Spleen (tissue), 11 donors: ENCODE measurements around the gene SRSF5. TPM values are rescaled to one million over a fixed set of nuclear protein-coding genes. Genes with fewer than 3 reads are reported as not detected.
A peak's percentile ranks its signal among the peaks of the same experiment; 100 is the strongest.

Experiments
- DNase-seq: peaks from one replicate; pipeline ENCODE4 v3.0.0-alpha.2; 2020
- H3K27ac ChIP-seq, 8 donors: fragments of 200-600 bp; sonication (generic) in 7 of 8; 1 replicate in 4 of 8; 2 replicates in 4 of 8; pipeline versions ENCODE4 v1.5.0 to v1.8.0; 2016 to 2021; ENCODE audit warnings: inconsistent platforms in 4 of 8, mild to moderate bottlenecking in 4 of 8, moderate library complexity in 1 of 8
- H3K27me3 ChIP-seq, 7 donors: fragments of 200-600 bp; sonication (generic) in 6 of 7; replicated peaks in 1 of 7; 1 replicate in 4 of 7; 2 replicates in 3 of 7; pipeline versions ENCODE4 v1.5.0 to v1.8.0; 2016 to 2021; ENCODE audit warnings: inconsistent platforms in 3 of 7, mild to moderate bottlenecking in 1 of 7
- H3K36me3 ChIP-seq, 6 donors: fragments of 200-600 bp; sonication (generic) in 5 of 6; 1 replicate in 4 of 6; 2 replicates in 2 of 6; pipeline versions ENCODE4 v1.5.0 to v1.8.0; 2016 to 2021; ENCODE audit warnings: inconsistent platforms in 2 of 6
- H3K4me1 ChIP-seq, 6 donors: fragments of 200-600 bp; sonication (generic) in 5 of 6; 1 replicate in 3 of 6; 2 replicates in 3 of 6; pipeline versions ENCODE4 v1.5.0 to v1.8.0; 2016 to 2021; ENCODE audit warnings: inconsistent platforms in 3 of 6
- H3K4me3 ChIP-seq, 8 donors: fragments of 200-600 bp; sonication (generic) in 7 of 8; 1 replicate in 4 of 8; 2 replicates in 4 of 8; pipeline versions ENCODE4 v1.5.0 to v1.8.0; 2016 to 2021; ENCODE audit warnings: inconsistent platforms in 4 of 8, mild to moderate bottlenecking in 4 of 8, moderate library complexity in 2 of 8
- H3K9me3 ChIP-seq, 8 donors: fragments of 200-600 bp; sonication (generic) in 7 of 8; 1 replicate in 4 of 8; 2 replicates in 4 of 8; pipeline versions ENCODE4 v1.5.0 to v1.8.0; 2016 to 2021; ENCODE audit warnings: inconsistent platforms in 4 of 8
- CTCF ChIP-seq, 11 experiments: fragments of 200-600 bp in 7 of 11; fragments of 450-650 bp in 4 of 11; sonication (generic) in 4 of 11; IDR thresholded peaks in 8 of 11; conservative IDR thresholded peaks in 3 of 11; 1 replicate in 7 of 11; 2 replicates in 4 of 11; pipeline versions ENCODE4 v1.4.0 to v1.8.0; 2016 to 2021; ENCODE audit warnings: antibody characterized with exemption in 11 of 11, inconsistent platforms in 4 of 11, mild to moderate bottlenecking in 1 of 11
- POLR2A ChIP-seq, 3 donors: fragments of 450-650 bp; IDR thresholded peaks; one replicate each; pipeline ENCODE4 v1.5.1; 2017; ENCODE audit warnings: antibody characterized with exemption in 3 of 3, mild to moderate bottlenecking in 1 of 3
- POLR2AphosphoS5 ChIP-seq, 3 donors: sonication (generic); formaldehyde crosslinking; IDR thresholded peaks; one replicate each; pipeline ENCODE4 v1.5.1; 2017; ENCODE audit warnings: antibody characterized with exemption in 3 of 3
- WGBS, 5 donors: extraction: QIAGEN DNeasy Blood & Tissue Kit in 3 of 5; methylation state at CpG; one replicate each; pipeline versions ENCODE4 v1.1.5 to v1.1.7; 2013 to 2018; 5-methylcytosine and 5-hydroxymethylcytosine counted together
- intact Hi-C: fragments of 100-400 bp; cut with DNase I; formaldehyde crosslinking; loops from one replicate; pipeline ENCODE4 v1.15.0; 2023; ENCODE audit warnings: low total_unique reads
- polyA plus RNA-seq, 3 donors: library from polyadenylated mRNA; stranded (reverse); fragments of 200-250 nt; gene quantifications; one replicate each; pipeline ENCODE4 v1.2.1, GENCODE V29; 2013
- total RNA-seq, 7 donors: library from RNA; depleted of rRNA in 3 of 7; stranded (reverse); fragments of >200 nt in 3 of 7; fragmentation: NEBNext Ultra II Directional in 4 of 7; extraction: Animal tissue kit (Norgen Biotek cat#: 25700) in 4 of 7; gene quantifications; one replicate each; pipeline versions ENCODE4 v1.1.0 to v1.2.1, GENCODE V29; 2016 to 2021
- donor health status: healthy with polysubstance abuse.
- donor health status: DM: no; HTN: no; CAD: no; lungs with moderate emphysema.
- donor health status: DM: no; HTN: no; CAD: no.
- donor health status: Bipolar disorder and iron deficiency.
- donor health status: healthy.
- donor health status: DM: no; HTN: no; CAD: no.
- donor health status: DM: yes; HTN: yes; CAD: no.

Gene SRSF5
- total and polyA plus RNA-seq, 10 donors = 366 to 612 (median 483) TPM

- TF ChIP-seq CTCF (IDR thresholded peaks at IDR 0.05 in 8 of 11, conservative IDR thresholded peaks at IDR 0.05 in 3 of 11) (no peak), POLR2AphosphoS5 (IDR thresholded peaks at IDR 0.05) (no peak), POLR2A (IDR thresholded peaks at IDR 0.05) (no peak)
- no peak for DNase-seq
- H3K36me3 ChIP-seq = no peaks in the 10 kb centered on the region
- intact Hi-C loops = no loop called here
- no peak overlapping the region for H3K4me3 ChIP-seq
- H3K9me3 ChIP-seq = no peaks in the 10 kb centered on the region
- 24 to 65% (median 41%) methylated on average over 1 of the region's 1 CpG for WGBS, 5 donors
- no peaks in the 10 kb centered on the region for H3K27me3 ChIP-seq
- peaks cover 0 to 22% (median 3%) of the 10 kb centered on the region in 6 donors for H3K4me1 ChIP-seq
- peak overlapping the region in 6 of 8 donors; percentile 41 to 65 (median 53) for H3K27ac ChIP-seq
Measured at GRCh38 chr14:69760810-69761209, 6.1 kb upstream of the SRSF5 start.

DNA sequence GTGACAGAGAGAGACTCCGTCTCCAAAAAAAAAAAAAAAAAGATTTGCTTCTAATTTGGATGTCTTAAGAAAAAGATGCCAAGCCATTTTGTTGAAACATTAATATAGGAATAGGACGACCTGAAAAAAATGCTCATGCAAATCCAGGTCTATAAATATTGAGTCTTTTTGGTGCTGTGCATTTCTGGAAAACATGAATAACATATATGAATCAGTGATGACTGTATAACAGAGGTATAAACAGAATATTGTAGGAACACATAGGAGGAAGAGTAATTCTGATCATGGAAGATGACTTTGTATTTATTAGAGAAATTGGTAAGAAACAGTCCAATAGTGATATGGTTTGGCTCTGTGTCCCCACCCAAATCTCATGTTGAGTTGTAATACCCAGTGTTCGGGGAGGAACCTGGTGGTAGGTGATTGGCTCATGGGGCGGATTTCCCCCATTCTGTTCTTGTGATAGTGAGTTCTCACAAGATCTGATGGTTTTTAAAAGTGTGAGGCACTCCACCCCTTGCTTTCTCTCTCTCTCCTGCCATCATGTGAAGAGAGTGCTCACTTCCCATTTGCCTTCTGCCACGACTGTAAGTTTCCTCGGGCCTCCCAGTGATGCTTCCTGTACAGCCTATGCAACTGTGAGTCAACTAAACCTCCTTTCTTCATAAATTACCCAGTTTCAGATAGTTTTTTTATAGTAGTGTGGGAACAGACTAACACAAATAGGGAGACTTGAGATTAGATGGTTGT, 3.0 kb upstream of the SRSF5 start:
- H3K36me3 ChIP-seq = peaks cover 3 to 11% (median 9%) of the 10 kb centered on the region in 6 donors
- no peaks in the 10 kb centered on the region for H3K9me3 ChIP-seq
- H3K27ac ChIP-seq = no peak overlapping the region
- 65 to 75% (median 70%) methylated on average over 6 of the region's 6 CpGs for WGBS, 5 donors
- no peaks in the 10 kb centered on the region for H3K27me3 ChIP-seq
- no peak overlapping the region for H3K4me3 ChIP-seq
- intact Hi-C loops = no loop called here
- no peak for DNase-seq
- peaks cover 14 to 36% (median 19%) of the 10 kb centered on the region in 6 donors for H3K4me1 ChIP-seq
- no peak for TF ChIP-seq POLR2AphosphoS5 (IDR thresholded peaks at IDR 0.05)

- intact Hi-C loops = no loop called here
- Histone ChIP-seq H3K27ac (peak overlapping the region; percentile 94 to 100 (median 100)), H3K36me3 (peaks cover 10 to 46% (median 44%) of the 10 kb centered on the region in 6 donors), H3K4me3 (peak overlapping the region; percentile 56 to 88 (median 78)), H3K27me3 (no peaks in the 10 kb centered on the region), H3K4me1 (peaks cover 33 to 61% (median 53%) of the 10 kb centered on the region in 6 donors), H3K9me3 (no peaks in the 10 kb centered on the region)
- TF ChIP-seq CTCF (IDR thresholded peaks at IDR 0.05 in 8 of 11, conservative IDR thresholded peaks at IDR 0.05 in 3 of 11) = peak in 2 of 11 experiments; percentile 28 to 34
- TF ChIP-seq POLR2A (IDR thresholded peaks at IDR 0.05) = peak; percentile 56 to 88 (median 62)
- peak in 2 of 3 donors; percentile 85 to 96 for TF ChIP-seq POLR2AphosphoS5 (IDR thresholded peaks at IDR 0.05)
- 0% methylated on average over 39 to 54 of the region's 54 CpGs for WGBS, 5 donors
- DNase-seq = peak; percentile 97
Measured at GRCh38 chr14:69767369-69767999, 542 bp downstream of the SRSF5 start.

DNA sequence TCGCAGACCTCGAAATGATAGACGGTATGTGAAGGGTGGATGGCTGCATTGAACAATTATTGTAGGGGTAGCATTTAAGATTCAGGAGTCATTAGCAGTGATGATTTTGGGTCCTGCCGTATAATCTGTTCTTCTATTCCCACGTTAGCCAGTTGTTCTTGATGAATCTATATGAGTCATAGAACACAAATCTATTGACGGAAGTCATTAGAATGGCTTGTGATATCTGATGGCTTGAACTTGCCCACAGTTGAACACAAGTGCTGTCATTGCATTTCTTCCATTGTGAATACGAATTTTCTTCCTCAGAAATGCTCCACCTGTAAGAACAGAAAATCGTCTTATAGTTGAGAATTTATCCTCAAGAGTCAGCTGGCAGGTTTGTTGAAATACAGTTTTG, 1.9 kb downstream of the SRSF5 start:
- Histone ChIP-seq H3K4me3 (peak overlapping the region; percentile 56 to 88 (median 78)), H3K27ac (peak overlapping the region in 6 of 8 donors; percentile 14 to 100 (median 98)), H3K4me1 (peaks cover 33 to 75% (median 60%) of the 10 kb centered on the region in 6 donors), H3K9me3 (no peaks in the 10 kb centered on the region), H3K27me3 (no peaks in the 10 kb centered on the region), H3K36me3 (peaks cover 12 to 60% (median 58%) of the 10 kb centered on the region in 6 donors)
- TF ChIP-seq POLR2A (IDR thresholded peaks at IDR 0.05) (no peak), POLR2AphosphoS5 (IDR thresholded peaks at IDR 0.05) (no peak), CTCF (IDR thresholded peaks at IDR 0.05 in 8 of 11, conservative IDR thresholded peaks at IDR 0.05 in 3 of 11) (no peak)
- DNase-seq = no peak
- intact Hi-C loops = no loop called here
- 75 to 81% (median 77%) methylated on average over 8 of the region's 8 CpGs for WGBS, 5 donors
